Right cardiac atrium (tissue), 5 donors: ENCODE data around the gene ADGRB2. TPM values are rescaled to one million over a fixed set of nuclear protein-coding genes. Genes with fewer than 3 reads are reported as not detected.
"Not testable (repeated sequence)": the region's sequence is repeated elsewhere in the genome, so short reads cannot be mapped to it uniquely, and the experiment has no call there.

ENCODE experiments used
- ATAC-seq, 2 donors: fragments of 200-7000 bp; cut with Tn5 transposase; one replicate each; pipeline versions ENCODE4 v1.8.0 to v1.9.1; 2020; ENCODE audit warnings: moderate library complexity in 2 of 2, mild to moderate bottlenecking in 1 of 2
- DNase-seq, 3 donors: peaks; one replicate each; pipeline ENCODE4 v3.0.0-alpha.2; 2020
- H3K27ac ChIP-seq: one replicate; pipeline ENCODE4 v1.5.1; 2013; ENCODE audit warnings: mild to moderate bottlenecking, low read length, control low read depth, moderate library complexity
- H3K27me3 ChIP-seq: one replicate; pipeline ENCODE4 v1.6.1; 2013; ENCODE audit not compliant: control insufficient read depth, insufficient read depth
- H3K4me1 ChIP-seq: one replicate; pipeline ENCODE4 v1.6.1; 2013; ENCODE audit warnings: low read length; ENCODE audit not compliant: control insufficient read depth, insufficient read depth
- H3K4me3 ChIP-seq: one replicate; pipeline ENCODE4 v1.5.1; 2013; ENCODE audit warnings: low read length, control low read depth
- H3K9me3 ChIP-seq: one replicate; pipeline ENCODE4 v1.6.1; 2013; ENCODE audit warnings: low read length; ENCODE audit not compliant: control insufficient read depth
- WGBS: extraction: QIAGEN DNeasy Blood & Tissue Kit; methylation state at CpG from one replicate; pipeline ENCODE4 v1.1.7; 2013; 5-methylcytosine and 5-hydroxymethylcytosine counted together
- intact Hi-C, 4 donors: fragments of 100-400 bp; cut with DNase I; formaldehyde crosslinking; loops; one replicate each; pipeline versions ENCODE4 v1.11.0 to v1.14.0; 2022 to 2023
- polyA plus RNA-seq: library from polyadenylated mRNA; stranded (reverse); fragments of 200-250 nt; gene quantifications from one replicate; pipeline ENCODE4 v1.2.3, GENCODE V29; 2013
- total RNA-seq, 4 donors: library from RNA; stranded (reverse); fragmentation: NEBNext Ultra II Directional; extraction: Animal tissue kit (Norgen Biotek cat#: 25700); gene quantifications; one replicate each; pipeline ENCODE4 v1.2.1, GENCODE V29; 2021
- donor health status: healthy with polysubstance abuse.
- donor health status: DM: no; HTN: yes; CAD: no.
- donor health status: DM: no; HTN: no; CAD: no.
- donor health status: DM: no; HTN: yes; CAD: no; lungs with severe emphysema.
- donor health status: DM: yes; HTN: yes; CAD: no.

ADGRB2 gene
- total and polyA plus RNA-seq, 5 donors: 11.8 to 18.2 (median 13.8) TPM

DNA sequence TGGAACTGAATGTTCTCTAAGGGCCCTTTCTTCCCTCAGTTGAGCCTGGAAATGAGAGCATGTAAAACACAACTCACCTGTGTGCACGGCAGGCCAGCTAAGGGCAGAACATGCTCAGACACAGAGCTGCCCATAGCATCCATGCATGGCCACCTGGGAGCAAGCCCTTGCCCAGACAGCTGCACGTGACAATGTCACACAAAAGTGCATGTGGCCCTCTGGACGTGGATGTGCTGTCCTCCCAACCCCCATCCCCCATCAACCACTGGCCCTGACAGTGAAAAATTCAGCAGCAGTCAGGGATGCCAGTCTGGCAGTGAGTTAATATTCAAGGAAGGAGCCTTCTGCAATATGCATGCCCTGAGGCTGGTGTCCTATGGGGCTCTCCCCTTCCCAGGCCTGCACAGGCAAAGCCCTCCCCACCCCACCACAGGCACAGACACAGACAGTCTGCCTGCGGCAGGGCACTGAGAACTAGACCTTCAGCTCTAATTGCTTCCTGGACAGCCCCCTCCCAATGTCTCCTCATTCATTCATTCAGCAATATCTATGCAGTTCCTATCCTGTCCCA, 45.7 kb downstream of the ADGRB2 start:
- 76% methylated on average over 4 of the region's 4 CpGs for WGBS
- no peak for DNase-seq

DNA sequence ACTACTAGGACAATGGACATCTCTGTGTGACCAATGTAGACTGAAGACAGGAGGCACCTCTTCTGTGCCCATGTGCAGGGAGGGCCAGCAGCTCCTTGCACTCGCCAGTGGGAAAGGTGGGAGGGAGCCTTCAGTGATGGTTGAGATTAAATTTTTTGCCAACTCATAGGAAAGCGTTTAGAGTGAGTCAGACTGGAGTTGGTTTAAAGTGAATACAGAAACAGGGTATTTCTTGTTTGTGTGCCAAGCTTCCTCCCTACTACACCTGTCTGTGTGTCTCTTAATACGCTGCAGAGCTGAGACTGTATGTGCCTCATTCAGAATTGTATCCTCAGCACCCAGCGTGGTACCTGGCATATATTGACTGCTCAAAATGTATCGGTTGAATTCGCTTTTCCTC, 46.8 kb downstream of the ADGRB2 start:
- intact Hi-C loops: loop anchor here in 3 of 4 donors (5.0 to 10.0 kb wide), 3 partner anchors 53 to 67 kb away; no protein-coding TSS in a partner anchor
- H3K27me3 ChIP-seq: no peaks in the 10 kb centered on the region
- peaks cover 4% of the 10 kb centered on the region for H3K4me1 ChIP-seq
- DNase-seq (no peak), ATAC-seq (no peak)
- WGBS: 78% methylated on average over 6 of the region's 6 CpGs
- H3K27ac ChIP-seq: no peak overlapping the region
- H3K4me3 ChIP-seq: no peak overlapping the region
- no peaks in the 10 kb centered on the region for H3K9me3 ChIP-seq

More for the DNA sequence above, 45.7 kb downstream of the ADGRB2 start:
- Histone ChIP-seq H3K4me1 (peaks cover 3% of the 10 kb centered on the region), H3K9me3 (no peaks in the 10 kb centered on the region), H3K27ac (no peak overlapping the region), H3K27me3 (no peaks in the 10 kb centered on the region), H3K4me3 (no peak overlapping the region)
- intact Hi-C loops: loop anchor here in 3 of 4 donors (5.0 to 10.0 kb wide), 3 partner anchors 54 to 66 kb away; no protein-coding TSS in a partner anchor
- no peak for ATAC-seq

DNA sequence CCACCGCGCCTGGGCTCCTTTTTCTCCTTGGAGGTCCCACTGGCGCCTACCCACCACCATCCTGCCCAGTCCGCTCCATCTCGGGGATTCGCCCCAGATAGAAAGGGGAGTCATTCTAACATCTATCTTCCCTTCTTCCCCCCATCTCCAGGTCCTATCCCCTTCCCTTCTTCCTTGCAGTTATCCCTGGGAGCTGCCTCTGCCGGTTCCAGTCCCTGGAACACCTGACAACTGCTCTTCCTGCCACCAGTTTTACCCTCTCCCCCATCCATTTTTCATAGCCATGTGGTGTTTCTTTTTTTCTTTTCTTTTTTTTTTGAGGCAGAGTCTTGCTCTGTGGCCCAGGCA, 48.3 kb downstream of the ADGRB2 start:
- WGBS: 7% methylated on average over 7 of the region's 7 CpGs
- Histone ChIP-seq H3K4me3 (no peak overlapping the region), H3K9me3 (no peaks in the 10 kb centered on the region), H3K27me3 (no peaks in the 10 kb centered on the region), H3K27ac (peak overlapping the region; percentile 97), H3K4me1 (peaks cover 8% of the 10 kb centered on the region)
- DNase-seq: no peak
- intact Hi-C loops: loop anchor here in 3 of 4 donors (5.0 to 10.0 kb wide), 3 partner anchors 51 to 69 kb away; no protein-coding TSS in a partner anchor
- no peak for ATAC-seq

DNA sequence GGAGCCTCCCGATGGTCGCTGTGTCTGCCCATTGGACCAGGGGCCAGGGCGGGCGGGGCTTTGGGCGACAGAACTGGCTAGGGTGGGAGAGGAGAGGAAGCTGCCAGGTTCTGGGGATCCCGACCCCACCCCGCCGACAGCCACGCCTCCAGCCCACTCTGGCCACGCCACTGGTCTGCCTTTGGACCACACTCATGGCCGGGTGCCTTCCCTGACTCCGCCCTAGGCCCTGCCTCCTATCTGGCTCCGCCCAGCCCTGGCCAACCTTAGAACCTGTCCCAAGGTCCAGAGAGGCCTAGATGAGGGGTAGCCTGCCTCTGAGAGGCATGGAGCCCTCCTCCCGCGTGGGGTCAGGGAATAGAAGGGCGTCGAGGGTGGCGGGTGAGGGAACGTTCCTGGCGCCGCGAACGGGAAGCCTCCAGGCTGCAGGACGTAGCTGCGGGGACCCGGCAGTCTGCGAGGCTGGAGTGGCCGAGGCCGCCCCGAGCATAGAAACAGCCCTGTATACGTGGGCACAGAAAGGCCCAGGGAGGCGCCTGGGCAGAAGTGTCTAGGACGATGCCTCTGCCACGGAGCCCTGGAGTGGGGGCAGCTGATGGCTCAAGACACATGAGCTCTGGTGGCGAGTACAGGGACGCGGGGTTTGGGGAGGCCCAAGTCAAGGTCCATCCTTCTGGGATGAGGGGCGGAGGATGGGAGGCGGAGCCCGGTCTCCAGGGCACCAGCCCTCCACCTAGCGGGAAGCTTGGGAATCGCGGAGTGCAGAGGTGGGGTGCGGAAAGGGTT, 48.9 kb downstream of the ADGRB2 start:
- intact Hi-C loops: loop anchor here in 3 of 4 donors (5.0 to 10.0 kb wide), 3 partner anchors 50 to 70 kb away; no protein-coding TSS in a partner anchor
- H3K27me3 ChIP-seq: no peaks in the 10 kb centered on the region
- 1% methylated on average over 44 of the region's 44 CpGs for WGBS
- H3K27ac ChIP-seq: peak overlapping the region; percentile 97
- peaks cover 8% of the 10 kb centered on the region for H3K4me1 ChIP-seq
- ATAC-seq: peak; percentile 96 to 97
- H3K4me3 ChIP-seq: peak overlapping the region; percentile 41
- H3K9me3 ChIP-seq: no peaks in the 10 kb centered on the region
- DNase-seq: peak; percentile 97 to 99 (median 99)

DNA sequence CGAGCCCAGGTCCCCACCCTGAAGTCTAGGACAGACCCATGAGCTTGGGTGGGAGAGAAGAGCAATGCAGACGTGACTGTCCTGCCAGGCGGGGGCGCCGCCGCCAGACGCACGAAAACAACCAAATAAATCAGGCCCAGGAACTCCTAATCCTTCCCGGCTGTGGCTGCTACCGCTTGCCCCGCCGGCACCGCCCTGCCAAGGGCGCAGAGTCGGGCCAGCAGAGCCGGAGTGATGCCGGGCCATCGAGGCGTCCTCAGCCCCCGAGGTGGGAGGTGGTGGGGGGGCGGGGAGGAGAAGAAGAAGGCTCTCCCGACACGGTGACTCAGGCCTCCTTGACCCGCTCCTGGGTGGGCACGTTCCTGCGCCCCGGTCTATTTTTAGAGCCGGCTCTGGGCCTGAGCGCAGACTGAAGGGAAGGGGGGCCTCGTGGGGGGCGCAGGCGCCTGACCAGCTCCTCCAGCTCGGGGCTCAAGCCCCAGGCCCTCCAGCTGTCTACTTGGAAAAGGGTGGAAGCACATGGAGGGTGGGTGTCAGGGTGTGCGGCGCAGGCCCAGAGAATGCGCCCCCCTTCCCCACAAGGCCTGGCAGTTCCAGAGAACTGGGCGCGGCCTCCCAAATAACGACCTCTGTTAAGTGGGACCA, 49.6 kb downstream of the ADGRB2 start:
- Histone ChIP-seq H3K4me1 (peaks cover 8% of the 10 kb centered on the region), H3K27me3 (no peaks in the 10 kb centered on the region), H3K4me3 (peak overlapping the region; percentile 24), H3K9me3 (no peaks in the 10 kb centered on the region), H3K27ac (peak overlapping the region; percentile 97)
- WGBS: under 1% methylated on average over 39 of the region's 39 CpGs
- DNase-seq: peak; percentile 85 to 92 (median 91)
- intact Hi-C loops: loop anchor here in 3 of 4 donors (5.0 to 10.0 kb wide), 3 partner anchors 50 to 70 kb away; no protein-coding TSS in a partner anchor
- peak; percentile 54 to 61 for ATAC-seq

DNA sequence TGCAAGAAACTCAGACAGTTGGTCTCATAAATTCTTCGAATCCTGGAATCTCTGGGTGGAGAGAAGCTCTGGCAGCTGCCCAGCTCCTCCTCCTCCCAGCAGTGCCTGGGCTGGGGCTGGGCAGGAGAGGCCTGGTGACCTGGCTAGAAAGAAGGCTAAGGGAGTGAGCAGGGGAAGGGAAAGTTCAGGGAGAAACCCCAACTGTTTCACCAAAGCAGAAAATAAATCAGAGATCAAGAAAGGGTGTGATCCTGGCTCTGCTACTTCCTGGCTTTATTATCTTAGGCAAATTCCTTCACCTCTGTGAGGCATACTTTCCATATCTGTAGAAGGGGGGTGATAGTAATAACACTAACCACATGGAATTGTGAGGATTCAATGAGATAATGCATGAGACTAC, 51.5 kb downstream of the ADGRB2 start:
- intact Hi-C loops: loop anchor here in 2 of 4 donors (10.0 kb wide), 2 partner anchors 48 to 72 kb away; no protein-coding TSS in a partner anchor
- Histone ChIP-seq H3K27me3 (no peaks in the 10 kb centered on the region), H3K4me1 (peaks cover 8% of the 10 kb centered on the region), H3K27ac (peak overlapping the region; percentile 56), H3K4me3 (no peak overlapping the region), H3K9me3 (no peaks in the 10 kb centered on the region)
- ATAC-seq (peak in 1 of 2 donors; percentile 50), DNase-seq (peak; percentile 76 to 91 (median 87))
- WGBS: 21% methylated on average over 1 of the region's 1 CpG

DNA sequence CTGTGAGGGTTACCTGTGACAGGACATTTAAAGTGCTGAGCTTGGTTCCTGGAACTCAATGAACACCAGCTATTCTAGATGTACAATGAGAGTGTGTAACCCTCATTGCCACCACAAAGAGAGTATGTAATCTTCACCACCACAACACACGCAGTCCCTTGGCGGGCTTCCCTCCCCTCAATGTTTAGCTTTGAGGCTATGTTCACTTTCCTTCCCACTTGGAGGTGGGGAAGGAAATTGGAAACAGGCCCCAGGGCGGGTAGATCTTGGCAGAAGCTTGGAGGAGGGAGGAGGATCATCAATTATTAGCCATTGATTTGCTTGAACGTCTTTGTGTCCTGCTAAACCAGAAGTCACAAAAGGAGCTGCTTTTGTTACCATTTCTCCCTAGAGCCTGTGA, 52.1 kb downstream of the ADGRB2 start:
- intact Hi-C loops: loop anchor here in 2 of 4 donors (10.0 kb wide), 2 partner anchors 47 to 73 kb away; no protein-coding TSS in a partner anchor
- DNase-seq (peak in 1 of 3 donors; percentile 47), ATAC-seq (no peak)
- peak overlapping the region; percentile 56 for H3K27ac ChIP-seq
- peaks cover 8% of the 10 kb centered on the region for H3K4me1 ChIP-seq
- no peaks in the 10 kb centered on the region for H3K9me3 ChIP-seq
- no peaks in the 10 kb centered on the region for H3K27me3 ChIP-seq
- no peak overlapping the region for H3K4me3 ChIP-seq
- WGBS: 40% methylated on average over 4 of the region's 4 CpGs

DNA sequence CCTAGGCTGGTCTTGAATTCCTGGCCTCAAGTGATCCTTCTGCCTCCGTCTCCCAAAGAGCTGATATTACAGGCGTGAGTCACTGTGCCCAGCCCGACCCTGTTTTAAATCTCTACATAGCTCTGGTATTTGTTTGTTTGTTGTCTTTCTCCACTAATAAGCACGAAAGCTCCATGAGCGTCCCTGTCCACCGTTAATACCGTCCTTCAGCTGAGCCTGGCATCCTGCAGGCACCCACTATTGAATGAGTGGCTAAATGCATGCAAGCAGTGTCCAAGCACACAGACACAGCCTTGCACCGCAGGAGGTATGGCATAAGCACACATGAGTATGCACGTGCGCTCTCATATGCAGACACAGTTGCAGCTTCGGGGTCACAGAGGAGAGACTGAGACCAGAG, 55.8 kb downstream of the ADGRB2 start:
- no peak for ATAC-seq
- 71% methylated on average over 11 of the region's 11 CpGs for WGBS
- intact Hi-C loops: loop anchor here in 2 of 4 donors (5.0 kb wide), 1 partner anchor 41 kb away; no protein-coding TSS in a partner anchor
- peak in 1 of 3 donors; percentile 33 for DNase-seq
- Histone ChIP-seq H3K4me1 (peaks cover 5% of the 10 kb centered on the region), H3K4me3 (no peak overlapping the region), H3K9me3 (no peaks in the 10 kb centered on the region), H3K27me3 (no peaks in the 10 kb centered on the region), H3K27ac (no peak overlapping the region)

DNA sequence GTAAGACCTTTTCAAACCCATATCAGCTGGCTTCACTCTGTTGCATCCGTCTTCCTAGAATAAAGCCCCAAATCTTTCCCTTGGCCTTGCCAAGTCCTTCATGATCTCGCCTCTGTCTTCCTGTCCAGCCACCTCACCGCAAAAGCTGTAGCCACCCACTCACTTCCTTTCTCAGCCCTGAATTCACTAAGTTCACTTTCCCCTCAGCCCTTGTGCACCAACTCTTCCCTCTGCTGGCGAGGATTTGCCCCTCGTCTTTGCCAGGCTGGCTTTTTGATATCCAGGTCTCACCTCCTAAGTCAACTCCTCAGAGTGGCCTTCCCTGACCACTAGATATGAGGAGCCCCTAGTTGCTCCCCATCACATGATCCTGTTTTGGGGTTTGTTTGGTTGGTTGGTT, 56.4 kb downstream of the ADGRB2 start:
- no peak for ATAC-seq
- WGBS: 29% methylated on average over 5 of the region's 5 CpGs
- Histone ChIP-seq H3K27ac (no peak overlapping the region), H3K4me1 (peaks cover 5% of the 10 kb centered on the region), H3K27me3 (no peaks in the 10 kb centered on the region), H3K4me3 (no peak overlapping the region), H3K9me3 (no peaks in the 10 kb centered on the region)
- peak in 1 of 3 donors; percentile 34 for DNase-seq
- intact Hi-C loops: loop anchor here in 2 of 4 donors (5.0 kb wide), 1 partner anchor 40 kb away; no protein-coding TSS in a partner anchor

DNA sequence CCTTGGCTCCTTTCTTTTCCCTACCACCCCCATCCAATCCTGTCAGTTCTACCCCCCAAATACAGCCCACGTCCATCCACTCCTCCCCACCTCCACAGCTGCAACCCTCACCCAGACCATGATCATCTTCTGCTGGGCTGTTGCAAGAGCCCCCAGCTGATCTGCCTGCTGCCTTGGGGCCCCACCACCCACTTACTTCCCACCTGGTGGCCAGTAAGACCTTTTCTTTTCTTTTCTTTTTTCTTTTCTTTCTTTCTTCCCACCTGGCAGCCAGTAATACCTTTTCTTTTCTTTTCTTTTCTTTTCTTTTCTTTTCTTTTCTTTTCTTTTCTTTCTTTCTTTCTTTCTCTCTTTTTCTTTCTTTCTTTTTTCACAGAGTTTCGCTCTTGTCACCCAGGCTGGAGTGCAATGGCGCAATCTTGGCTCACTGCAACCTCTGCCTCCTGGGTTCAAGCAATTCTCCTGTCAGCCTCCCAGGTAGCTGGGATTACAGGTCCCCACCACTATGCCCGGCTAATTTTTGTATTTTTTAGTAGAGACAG, 57.0 kb downstream of the ADGRB2 start:
- peak in 1 of 3 donors; percentile 20 for DNase-seq
- not testable (repeated sequence) for H3K4me1 ChIP-seq, H3K9me3 ChIP-seq, H3K27ac ChIP-seq, H3K4me3 ChIP-seq, ATAC-seq, H3K27me3 ChIP-seq
- intact Hi-C loops: loop anchor here in 2 of 4 donors (5.0 kb wide), 1 partner anchor 40 kb away; no protein-coding TSS in a partner anchor
- WGBS: 84% methylated on average over 4 of the region's 4 CpGs
